Effector CD8-positive, alpha-beta T cell (primary cell): ENCODE measurements around the gene UBE2B.

Source experiments
- DNase-seq: peaks from one replicate; lab custom pipeline; 2025; lab: John Stamatoyannopoulos, UW

The UBE2B gene

GRCh38 chr5:134437340-134437846 is 66.0 kb downstream of the UBE2B start:
- no peak for DNase-seq

GRCh38 chr5:134437847-134438581 is 66.6 kb downstream of the UBE2B start:
- DNase-seq: no peak

- DNase-seq: no peak
These were observed 67.4 kb downstream of the UBE2B start for GRCh38 chr5:134438721-134439123.

- no peak for DNase-seq
These were observed 67.9 kb downstream of the UBE2B start for GRCh38 chr5:134439210-134439654.

- DNase-seq: no peak
These were observed 68.9 kb downstream of the UBE2B start for GRCh38 chr5:134440201-134440755.
